ENCODE measurements around the gene RNF169. TPM values are rescaled to one million over a fixed set of nuclear protein-coding genes. Genes with fewer than 3 reads are reported as not detected.

The RNF169 gene
- total RNA-seq, 3 donors from 2014 or later: 12.5 to 22.0 (median 14.0) TPM

GRCh38 chr11:74866557-74866956 lies 117.9 kb downstream of the RNF169 start:
- H3K4me1 ChIP-seq (ENCODE audit: low read depth): no peaks in the 10 kb centered on the region
- TF ChIP-seq CTCF (IDR thresholded peaks at IDR 0.05): no peak
- peaks cover 70% of the 10 kb centered on the region for H3K9me3 ChIP-seq
- DNase-seq (no peak), ATAC-seq (no peak)
- intact Hi-C loops (cut with DNase I, micrococcal nuclease): no loop called here
- H3K36me3 ChIP-seq (ENCODE audit: low read depth): no peaks in the 10 kb centered on the region
- H3K4me3 ChIP-seq: no peak overlapping the region

- H3K9me3 ChIP-seq: peaks cover 79% of the 10 kb centered on the region
- TF ChIP-seq CTCF (IDR thresholded peaks at IDR 0.05): no peak
- intact Hi-C loops (cut with DNase I, micrococcal nuclease): no loop called here
- no peaks in the 10 kb centered on the region for H3K36me3 ChIP-seq (ENCODE audit: low read depth)
- H3K4me1 ChIP-seq (ENCODE audit: low read depth): no peaks in the 10 kb centered on the region
- DNase-seq: no peak
- no peak overlapping the region for H3K4me3 ChIP-seq
- no peak for ATAC-seq
Measured at GRCh38 chr11:74870485-74870884, 121.8 kb downstream of the RNF169 start.

- Histone ChIP-seq H3K36me3 (ENCODE audit: low read depth) (no peaks in the 10 kb centered on the region), H3K4me3 (no peak overlapping the region), H3K4me1 (ENCODE audit: low read depth) (no peaks in the 10 kb centered on the region), H3K9me3 (peaks cover 73% of the 10 kb centered on the region)
- DNase-seq: no peak
- no peak for TF ChIP-seq CTCF (IDR thresholded peaks at IDR 0.05)
- intact Hi-C loops (cut with DNase I, micrococcal nuclease): no loop called here
- ATAC-seq: no peak
Measured at GRCh38 chr11:74871037-74871436, 122.4 kb downstream of the RNF169 start.

GRCh38 chr11:74877132-74877531 lies 128.5 kb downstream of the RNF169 start:
- no peak overlapping the region for H3K4me3 ChIP-seq
- no peak for DNase-seq
- intact Hi-C loops (cut with DNase I, micrococcal nuclease): no loop called here
- H3K4me1 ChIP-seq (ENCODE audit: low read depth): no peaks in the 10 kb centered on the region
- ATAC-seq: no peak
- no peaks in the 10 kb centered on the region for H3K36me3 ChIP-seq (ENCODE audit: low read depth)
- TF ChIP-seq CTCF (IDR thresholded peaks at IDR 0.05): no peak
- peaks cover 23% of the 10 kb centered on the region for H3K9me3 ChIP-seq

Small RNA genes lying within 50 kb of the gene (microRNA-seq; reads per million reads assigned to microRNA genes)
- gene MIR4696: 0.93 reads per million

Other genes starting within 250 kb of the RNF169 start
- 10 to 100 TPM; 18.3 to 32.4 (median 20.6) TPM for gene POLD3, start 156.3 kb upstream of the RNF169 start, total RNA-seq
- 10 to 100 TPM in 2 of 3 donors, not detected in 1; 41.2 to 52.2 TPM for gene CHRDL2, start 17.4 kb upstream of the RNF169 start, total RNA-seq
- 10 to 100 TPM in 2 of 3 donors, 1 to 10 TPM in 1; 6.7 to 35.9 (median 29.6) TPM for gene XRRA1, start 200.2 kb downstream of the RNF169 start, total RNA-seq
- gene SPCS2, start 200.4 kb downstream of the RNF169 start, total RNA-seq: 100 to 1,000 TPM; 117 to 160 (median 119) TPM
- gene NEU3, start 240.1 kb downstream of the RNF169 start, total RNA-seq: 1 to 10 TPM; 6.0 to 8.5 (median 6.7) TPM

All from mucosa of descending colon (tissue), 3 donors.